GDM1 (cell line): Measurements from ENCODE around the gene HBS1L.

Source experiments
- DNase-seq: peaks from one replicate; lab custom pipeline; 2025; lab: John Stamatoyannopoulos, UW

Gene HBS1L

DNA sequence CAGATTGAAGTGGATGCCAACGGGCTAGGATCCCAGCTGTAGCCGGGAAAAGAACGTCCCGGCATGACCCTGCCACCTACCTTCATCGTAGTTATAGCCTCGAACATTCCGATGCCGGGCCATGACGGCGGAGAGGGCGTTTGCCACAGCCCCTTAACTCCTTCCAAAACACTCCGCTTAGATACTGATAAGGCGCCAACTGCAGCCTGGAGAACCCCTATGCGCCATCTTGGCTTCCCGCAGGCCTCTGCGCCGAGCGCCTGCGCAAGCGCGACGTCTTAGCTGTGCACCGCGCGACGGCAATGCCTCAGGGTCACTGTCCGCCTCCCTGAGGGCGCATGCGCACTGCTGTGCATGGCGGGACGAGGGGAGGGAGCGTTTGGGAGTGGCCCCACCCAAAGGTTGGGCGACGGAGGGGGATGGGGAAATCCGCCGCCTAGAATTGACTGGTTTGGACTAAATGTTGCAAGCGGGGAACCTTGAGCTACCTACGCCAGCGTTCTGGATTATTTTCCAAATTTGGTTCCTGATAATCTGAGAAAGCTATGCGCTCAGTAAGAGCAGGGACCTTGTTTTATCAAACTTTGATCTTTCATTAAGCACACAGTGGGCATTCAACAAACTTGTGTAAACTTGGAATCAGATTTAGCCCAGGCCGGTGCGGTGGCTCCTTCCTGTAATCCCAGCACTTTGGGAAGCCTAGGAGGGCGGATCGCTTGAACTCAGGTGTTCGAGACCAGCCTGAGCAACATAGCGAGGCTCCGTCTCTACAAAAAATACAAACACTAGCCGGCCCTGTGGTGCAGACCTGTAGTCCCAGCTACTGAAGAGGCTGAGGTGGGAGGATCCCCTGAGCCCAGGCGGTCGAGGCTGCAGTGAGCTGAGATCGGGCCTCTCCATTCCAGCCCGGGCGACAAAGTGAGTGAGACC is at the start of gene HBS1L:
TSS of gene HBS1L (minus strand) at position 254 of the 930 bp plus-strand sequence. CDS start at position 123, 131 bp downstream.
- peak; percentile 98 for DNase-seq

DNA sequence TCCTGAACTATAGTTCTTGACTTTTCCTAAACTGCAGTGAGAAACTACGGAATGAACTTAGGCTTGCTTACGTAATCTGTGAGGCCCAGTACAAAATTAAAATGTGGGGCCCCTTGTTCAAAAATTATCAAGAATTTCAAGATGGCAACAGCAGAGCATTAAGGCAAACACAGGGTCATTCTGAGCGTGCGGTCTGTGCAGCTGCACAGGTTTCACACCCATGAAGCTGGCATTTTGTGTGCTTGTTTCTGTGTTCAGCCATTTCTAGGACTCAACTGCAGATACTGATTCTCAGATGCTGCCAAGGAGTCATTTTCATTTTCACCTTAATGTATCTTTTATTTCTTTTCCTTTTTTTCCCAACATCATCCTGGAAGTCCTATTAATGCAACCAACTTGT is 49.6 kb upstream of the HBS1L start:
- DNase-seq: no peak

DNA sequence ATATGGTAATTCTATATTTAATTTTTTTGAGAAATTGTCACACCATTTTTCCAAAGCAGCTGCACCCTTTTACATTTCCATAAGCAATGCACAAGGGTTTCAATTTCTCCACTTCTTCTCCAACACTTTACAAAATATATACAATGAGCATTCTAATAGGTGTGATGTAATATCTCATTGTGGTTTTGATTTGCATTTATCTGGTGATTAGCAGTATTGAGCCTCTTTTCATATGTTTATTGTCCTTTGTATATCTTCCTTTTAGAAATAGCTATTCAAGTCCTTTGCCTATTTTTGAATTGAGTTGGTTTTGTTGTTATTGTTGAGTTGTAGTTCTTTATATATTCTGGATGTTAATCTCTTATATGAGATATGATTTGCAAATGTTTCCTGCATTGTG is 47.6 kb upstream of the HBS1L start:
- DNase-seq: no peak

DNA sequence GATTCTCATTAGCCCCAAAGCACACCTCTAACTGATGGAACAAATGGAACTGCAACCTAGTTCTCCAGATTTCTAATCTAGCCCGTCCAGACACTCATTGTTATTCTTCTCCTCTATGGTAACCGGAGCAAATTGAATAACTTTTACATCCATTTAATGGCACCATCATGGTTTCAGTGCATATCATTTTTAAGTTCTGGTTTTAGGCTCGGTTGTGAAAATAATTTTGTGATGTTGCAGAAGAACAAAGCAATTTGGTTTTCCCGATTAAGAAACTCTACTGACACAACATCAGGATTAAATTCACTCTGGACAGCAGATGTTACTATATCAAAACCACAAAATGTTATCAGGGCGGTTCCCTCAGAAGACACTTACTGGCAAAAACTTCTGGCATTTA is 42.5 kb upstream of the HBS1L start:
- DNase-seq: no peak

DNA sequence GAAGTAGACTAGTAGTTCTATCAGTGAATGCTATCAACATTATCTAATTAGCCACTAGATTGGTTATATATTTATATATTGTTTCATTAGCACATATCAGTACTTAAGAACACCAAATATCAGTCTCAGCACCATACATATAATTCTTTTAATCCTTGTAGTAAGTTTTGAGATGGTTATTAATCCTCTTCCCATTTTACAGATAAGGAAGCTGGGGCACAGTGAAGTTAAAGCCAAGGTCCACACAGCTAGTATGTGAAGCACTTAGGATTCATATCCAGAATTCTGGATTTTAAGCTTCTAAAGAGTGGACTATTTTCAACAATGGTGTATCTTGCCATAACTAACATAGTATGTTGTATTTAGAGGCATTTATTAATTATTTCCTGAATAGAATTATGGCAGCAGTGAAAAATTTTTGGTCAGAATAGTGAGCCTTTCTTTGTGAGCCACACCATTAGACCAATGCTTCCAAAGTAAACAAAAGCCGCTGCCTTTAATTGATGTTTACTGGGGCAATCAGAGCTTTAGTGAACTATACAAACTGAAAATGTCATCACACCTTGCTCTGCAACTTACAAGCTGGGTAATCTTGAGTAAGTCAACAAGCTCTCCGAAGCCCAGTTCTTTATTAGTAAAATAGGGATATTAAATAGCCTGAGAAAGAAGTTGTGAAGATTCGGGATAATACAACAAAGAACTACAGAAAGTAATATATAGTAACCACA is 41.9 kb upstream of the HBS1L start:
- no peak for DNase-seq

DNA sequence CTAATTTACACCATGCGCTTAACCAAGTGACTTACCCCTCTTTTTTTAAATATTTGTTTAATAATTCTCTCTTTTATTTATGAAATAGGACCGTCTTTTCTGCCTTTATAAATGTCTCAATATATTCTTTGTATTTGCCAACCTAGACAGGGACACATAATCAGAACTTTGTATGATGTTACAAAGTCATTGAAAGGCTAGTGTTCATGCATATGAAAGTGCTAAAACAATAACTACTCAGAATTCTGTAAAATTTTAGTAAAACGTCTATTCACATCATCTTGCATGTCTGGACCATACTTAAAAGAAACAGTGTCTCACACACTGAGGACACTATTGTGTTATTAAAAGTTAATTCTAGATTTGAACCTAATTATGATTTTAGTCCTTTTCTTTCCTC is 41.1 kb upstream of the HBS1L start:
- no peak for DNase-seq

DNA sequence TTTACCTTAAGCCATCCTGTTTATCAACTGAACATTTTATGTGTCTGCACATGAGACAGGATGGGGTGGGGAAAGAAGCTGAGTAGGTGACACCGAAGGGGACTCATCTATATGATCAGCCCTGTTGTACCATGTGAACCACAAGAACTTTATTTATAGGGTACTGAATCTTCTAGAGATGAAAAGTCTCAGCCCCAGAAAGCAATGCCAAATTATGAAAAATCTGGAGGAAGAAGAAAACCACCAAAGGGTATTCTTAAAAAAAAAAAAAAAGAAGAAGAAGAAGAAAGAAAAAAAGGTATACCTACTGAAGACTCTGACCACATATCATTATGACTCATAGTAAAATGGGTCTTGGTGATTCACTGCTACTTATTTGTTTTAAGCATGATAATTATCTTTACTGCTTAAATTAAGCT is 39.8 kb upstream of the HBS1L start:
- no peak for DNase-seq

DNA sequence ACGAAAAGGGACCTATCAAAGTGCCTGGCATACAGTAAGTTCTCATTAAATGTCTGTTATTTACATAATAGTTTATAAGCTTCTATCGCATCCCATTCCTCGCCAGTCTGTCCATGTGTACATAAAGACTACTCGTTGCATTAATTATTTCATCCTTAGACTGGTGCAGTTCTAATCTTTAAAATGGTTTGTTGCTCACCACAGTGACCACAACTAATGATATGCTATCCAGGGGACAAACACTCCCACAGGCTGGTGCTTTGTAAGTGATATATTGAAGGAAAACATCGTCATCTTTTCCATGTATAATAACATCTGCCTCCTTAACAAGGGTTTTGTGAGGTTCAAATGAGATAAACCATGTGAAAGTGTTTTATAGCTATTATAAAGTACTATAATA is 39.0 kb upstream of the HBS1L start:
- no peak for DNase-seq

DNA sequence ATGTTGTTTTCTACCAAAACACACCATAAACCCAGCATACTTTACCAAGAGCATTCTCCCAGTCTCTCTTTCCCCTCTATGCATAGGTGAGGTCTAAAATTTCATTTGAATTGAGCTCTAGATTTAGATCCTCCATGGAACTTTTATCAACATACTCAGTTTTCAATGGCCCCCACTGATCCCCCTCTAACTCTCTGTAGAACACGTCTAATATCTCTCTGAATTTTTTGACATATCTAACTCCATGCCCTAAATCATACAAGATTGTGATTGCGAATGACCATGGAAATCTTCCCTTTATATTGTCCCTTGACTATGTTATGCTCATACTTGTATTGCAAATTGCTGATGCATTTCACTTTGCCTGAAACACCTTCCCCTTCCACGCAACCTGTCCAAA is 38.1 kb upstream of the HBS1L start:
- DNase-seq: no peak

DNA sequence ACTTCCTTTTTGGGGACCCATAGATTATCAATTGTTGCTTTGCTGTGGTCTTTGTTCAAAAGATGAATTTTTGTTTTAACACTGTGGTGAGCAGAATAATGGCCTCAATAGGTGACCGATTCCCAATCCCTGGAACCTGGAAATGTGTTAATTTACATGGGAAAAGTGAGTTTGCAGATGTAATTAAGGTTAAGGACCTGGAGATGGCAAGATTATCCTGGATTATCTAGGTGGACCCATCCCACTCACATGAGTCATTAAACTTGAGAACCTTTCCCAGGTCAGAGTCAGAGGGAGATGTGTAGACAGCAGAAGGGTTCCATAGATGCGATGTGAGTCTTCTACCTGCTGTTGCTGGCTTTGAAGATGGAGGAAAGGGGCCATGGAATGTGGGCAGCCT is 36.2 kb upstream of the HBS1L start:
- no peak for DNase-seq

DNA sequence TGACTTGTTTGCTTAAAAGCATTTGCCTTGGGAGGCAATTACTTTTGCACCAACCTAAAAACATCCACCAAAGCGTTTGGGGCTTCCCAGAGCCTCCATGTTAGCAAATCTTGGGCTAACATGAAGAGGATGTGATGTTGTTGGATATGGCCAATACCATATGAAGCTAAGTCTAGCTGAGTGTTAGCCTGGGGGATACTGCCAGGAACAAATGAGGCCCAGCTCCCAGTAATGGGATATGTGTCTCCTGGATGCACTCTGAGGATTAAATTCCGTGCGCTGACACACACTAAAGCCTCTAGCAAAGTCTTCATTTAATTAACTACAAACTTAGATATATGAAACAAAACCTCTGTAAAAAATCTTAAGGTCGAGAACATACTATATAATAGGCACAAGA is 35.3 kb upstream of the HBS1L start:
- DNase-seq: no peak

DNA sequence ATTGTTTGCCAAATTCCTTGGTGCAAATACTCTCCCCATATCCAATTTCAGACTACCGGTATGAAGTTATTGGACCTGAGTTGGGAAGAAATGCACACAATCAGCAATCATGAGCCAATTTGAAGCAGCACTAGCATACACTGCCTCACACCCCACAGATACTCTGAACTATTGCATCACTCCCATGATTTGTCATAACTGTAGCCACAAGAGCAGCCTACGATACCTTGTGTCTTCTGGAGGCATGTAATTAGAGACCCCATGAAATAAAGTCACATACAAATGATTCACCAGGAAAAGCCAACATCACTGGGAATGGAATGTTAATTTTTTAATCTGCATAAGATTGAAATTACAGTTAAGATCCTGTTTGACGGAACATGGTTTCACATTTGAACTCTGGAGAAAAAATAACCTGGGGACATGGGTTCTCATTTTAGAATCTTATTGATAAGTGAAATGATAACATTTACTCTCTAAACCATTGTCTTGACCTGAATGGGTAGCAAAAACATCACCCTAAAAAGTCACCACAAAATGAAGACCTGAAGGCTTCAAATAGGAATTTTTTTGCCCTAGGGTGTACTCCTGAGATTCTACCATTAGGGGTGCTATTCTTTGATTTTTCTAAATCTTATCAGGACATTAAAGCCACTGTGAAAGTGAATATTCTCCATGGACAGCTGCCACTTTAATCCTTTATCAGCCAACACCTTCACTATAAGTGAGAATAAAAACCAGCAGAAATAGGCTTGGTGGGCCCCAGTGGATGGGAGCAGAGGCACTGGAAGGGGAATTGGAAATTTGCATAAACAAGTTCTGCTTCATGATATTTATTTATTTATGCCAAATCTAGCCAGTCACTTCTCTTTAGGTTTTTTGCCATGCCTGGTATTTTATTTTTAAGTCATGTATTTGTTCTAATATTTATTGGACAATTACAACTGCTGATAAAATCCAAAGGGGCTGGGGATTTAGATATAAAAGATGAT is 34.5 kb upstream of the HBS1L start:
- no peak for DNase-seq

DNA sequence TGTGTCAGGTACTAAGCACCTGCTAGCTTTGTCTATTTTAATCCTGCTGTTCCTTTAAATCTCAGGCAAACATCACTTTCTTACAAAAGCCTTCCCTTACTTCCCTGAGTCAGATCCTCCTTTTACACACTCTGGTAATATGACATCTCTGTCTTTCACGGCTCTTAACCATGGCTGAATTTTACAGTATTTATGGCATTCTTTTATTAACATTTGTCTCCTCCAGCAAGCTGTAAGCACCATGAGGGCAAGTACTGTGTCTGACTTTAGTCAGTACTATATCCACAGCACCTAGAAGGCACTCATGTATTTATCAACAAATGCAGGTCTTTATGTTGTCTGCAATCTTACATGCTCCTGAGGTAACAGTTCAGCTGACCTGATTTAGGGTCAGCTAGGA is 33.7 kb upstream of the HBS1L start:
- DNase-seq: no peak

DNA sequence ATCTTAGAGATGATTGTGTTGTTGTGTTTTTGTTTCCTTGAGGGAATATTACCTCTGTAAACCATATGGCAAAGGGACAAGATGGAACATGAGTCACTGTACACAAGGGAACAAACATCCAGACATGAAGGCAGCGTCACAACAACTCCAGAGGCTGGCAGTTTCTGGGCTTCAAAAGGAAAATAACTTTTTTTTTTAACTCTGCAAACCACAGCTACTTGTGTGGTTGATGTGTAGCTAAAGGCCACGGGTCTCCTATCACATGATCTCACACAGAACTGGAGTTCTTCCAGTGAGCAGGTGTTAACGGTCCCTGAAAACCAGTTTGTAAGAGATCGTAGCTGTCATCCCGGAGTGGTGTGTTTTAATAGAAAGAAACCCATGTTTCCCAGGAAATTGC is 33.2 kb upstream of the HBS1L start:
- DNase-seq: no peak

DNA sequence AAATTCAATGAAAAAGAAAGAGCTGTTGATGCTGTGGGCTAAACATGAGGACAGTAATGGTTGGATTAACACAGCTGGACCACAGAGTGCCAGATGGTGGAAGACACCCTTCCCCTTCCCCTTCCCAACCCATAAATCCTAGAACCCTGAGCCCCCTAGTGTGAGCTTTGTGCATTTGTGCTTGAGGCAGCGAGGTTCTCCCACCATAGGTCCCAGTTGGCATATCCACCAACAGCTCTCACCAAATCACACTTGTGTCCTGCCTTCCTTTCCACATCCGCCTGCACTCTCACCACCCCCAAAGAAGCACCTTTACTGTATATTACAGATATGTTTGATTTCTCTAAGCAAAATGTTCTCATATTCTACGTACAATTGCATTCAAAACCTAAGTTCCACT is 32.8 kb upstream of the HBS1L start:
- no peak for DNase-seq

DNA sequence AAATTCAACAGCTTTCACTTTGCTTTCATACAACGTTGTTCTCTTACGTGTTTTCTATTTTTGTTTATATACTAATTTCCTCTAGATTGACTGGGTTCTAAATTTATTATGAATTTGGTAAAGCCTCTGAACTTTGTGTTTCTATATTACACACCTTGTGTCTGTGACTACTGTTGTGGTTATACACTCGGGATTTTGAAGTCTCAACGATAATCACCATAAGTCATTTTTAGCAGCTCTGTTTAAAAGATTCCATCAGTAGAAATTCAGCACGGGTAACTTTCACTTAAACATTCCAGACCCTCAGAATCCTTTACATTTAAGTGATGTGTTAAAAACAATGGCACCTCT is 31.8 kb upstream of the HBS1L start:
- DNase-seq: no peak

DNA sequence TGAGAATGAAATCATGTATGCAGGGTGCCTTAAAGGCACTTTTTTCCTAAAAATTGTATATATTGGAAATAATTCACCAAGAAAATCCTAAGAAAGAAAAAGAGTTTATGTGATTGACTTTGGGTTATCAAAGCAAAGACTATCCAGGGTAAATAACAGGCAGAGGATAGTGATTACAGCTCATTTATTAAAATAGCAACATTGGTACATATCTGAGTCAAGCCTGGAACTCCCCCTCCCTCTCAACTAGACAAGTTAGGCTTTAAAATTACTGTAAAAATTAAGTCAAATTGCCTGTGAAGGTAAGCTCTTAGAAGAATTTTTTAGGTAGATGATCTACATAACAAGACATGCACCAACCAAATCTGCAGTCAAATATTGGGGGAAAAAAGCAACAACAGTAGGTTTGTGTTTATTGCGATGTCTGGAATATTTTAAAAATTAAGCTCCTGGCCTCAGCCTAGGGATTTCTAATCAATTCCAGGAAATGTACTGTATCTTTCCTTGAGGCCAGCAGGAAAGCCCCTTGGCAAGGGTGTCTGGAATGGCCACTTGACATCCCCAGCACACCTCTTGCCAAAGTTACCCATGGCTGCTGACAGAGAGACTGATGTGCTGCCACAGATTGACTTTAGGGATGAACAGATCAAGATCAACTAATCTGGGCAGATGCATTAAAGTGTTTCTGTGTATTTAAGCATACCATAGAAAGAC is 31.2 kb upstream of the HBS1L start:
- DNase-seq: no peak

DNA sequence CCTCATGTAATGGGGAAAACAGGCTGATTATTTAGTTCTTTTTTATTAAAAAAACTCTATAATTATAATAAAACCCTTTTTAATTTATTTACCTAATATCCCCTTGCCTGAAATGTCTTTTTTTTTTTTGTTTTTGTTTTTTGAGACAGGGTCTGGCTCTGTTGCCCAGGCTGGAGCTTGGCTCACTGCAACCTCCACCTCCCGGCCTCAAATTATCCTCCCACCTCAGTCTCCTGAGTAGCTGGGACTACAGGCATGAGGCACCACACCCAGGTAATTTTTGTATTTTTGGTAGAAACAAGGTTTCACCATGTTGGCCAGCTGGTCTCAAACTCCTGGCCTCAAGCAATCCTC is 30.3 kb upstream of the HBS1L start:
- no peak for DNase-seq

DNA sequence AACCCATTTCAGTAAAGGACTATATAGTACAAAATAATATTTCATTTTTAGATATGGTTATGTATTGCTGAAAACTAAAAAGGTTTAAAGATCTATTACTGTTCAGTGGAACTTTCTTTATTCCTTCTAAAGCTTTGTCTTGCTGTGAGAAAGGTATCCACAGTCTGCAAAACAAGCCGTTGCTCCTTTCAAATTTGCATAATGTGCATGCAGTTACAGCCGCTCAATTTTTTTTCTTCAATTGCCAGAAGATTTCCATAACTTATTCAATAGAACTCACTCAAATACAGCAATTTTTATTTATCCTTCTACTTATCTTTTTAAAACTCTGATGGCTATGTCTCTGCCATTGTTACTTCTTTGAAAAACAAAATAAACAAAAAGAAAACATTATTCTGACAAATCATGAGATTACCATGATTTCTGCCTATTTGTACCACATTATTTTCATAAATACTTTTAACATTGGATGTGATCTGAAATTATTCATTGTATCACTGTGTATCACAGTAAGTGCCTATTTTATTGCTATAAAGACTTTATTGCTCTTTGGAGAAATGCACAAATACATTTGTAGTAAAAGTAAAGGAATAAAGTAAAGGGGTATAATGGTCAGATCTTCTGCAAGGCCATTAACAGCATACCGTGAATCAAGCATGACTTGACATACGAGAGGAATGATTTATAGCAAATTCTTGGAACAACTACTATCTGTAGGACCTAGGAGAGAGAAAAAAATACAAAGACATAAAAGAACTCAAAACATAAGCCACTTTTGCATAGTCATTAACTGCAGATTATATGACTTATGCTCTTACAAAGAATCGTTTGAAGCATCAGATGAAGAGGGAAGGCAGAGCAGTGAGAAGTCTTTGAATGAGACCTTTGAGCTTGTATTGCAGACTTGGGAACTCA is 29.6 kb upstream of the HBS1L start:
- DNase-seq: no peak

DNA sequence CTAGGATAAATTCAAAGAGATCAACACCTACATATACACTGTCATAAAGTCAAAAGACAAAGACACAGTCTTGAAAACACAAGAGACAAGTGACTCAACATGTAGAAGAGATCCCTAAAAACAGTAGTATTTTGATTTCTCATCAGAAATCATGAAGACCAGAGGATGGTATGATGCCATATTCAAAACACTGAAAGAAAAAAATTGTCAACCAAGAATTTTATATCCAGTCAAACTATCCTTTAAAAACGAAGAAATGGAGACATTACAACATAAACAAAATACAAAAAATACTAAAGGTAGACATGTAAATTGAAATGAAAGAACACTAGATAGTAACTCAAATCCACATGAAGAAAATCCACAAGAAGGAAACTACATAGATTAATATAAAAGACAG is 27.3 kb upstream of the HBS1L start:
- DNase-seq: no peak

DNA sequence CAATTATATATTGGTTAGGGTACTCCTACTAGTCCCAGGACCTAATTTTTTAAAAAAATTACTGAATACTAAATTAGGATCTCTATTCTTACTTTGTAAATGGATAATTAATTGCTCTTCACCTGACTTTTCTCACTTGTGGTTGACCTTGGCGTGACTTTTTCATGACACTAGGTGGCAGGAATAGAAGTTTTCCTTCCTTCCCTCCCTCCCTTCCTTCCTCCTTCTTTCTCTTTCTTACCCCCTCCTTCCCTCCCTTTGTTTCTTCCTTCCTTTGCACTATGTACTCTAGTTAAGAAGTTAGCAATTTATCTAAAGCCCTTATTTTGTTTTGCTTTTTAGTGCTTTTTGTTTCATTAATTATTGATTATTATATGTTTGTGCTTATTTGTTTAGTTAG is 20.4 kb upstream of the HBS1L start:
- DNase-seq: no peak
